GM19455 (cell line): ENCODE measurements around the gene CNP.

Experiments used
- ATAC-seq: cut with Tn5 transposase; IDR thresholded peaks from one replicate; pipeline ENCODE4 v1.9.1; 2021; ENCODE audit not compliant: unreplicated experiment

The CNP gene

GRCh38 chr17:41971721-41972523, 5.3 kb downstream of the CNP start:
- ATAC-seq, result no peak

- no peak for ATAC-seq
Observed at GRCh38 chr17:41972571-41973407, 6.2 kb downstream of the CNP start.

GRCh38 chr17:41973408-41973811, 6.8 kb downstream of the CNP start:
- no peak for ATAC-seq

- no peak for ATAC-seq
Observed at GRCh38 chr17:41974031-41974430, 7.4 kb downstream of the CNP start.

GRCh38 chr17:41974658-41975057, 8.1 kb downstream of the CNP start:
- no peak for ATAC-seq

GRCh38 chr17:41975099-41976083, 8.8 kb downstream of the CNP start:
- ATAC-seq, result no peak

GRCh38 chr17:41976142-41976768, 9.7 kb downstream of the CNP start:
- no peak for ATAC-seq

- ATAC-seq, result no peak
Observed at GRCh38 chr17:41977991-41978390, 11.4 kb downstream of the CNP start.

GRCh38 chr17:41982026-41982760, 15.6 kb downstream of the CNP start:
- ATAC-seq, result no peak

GRCh38 chr17:41984454-41984853, 17.9 kb downstream of the CNP start:
- ATAC-seq, result no peak

- no peak for ATAC-seq
Observed at GRCh38 chr17:41985919-41986318, 19.3 kb downstream of the CNP start.

GRCh38 chr17:41986634-41987033, 20.0 kb downstream of the CNP start:
- ATAC-seq, result no peak

GRCh38 chr17:41987642-41988041, 21.0 kb downstream of the CNP start:
- no peak for ATAC-seq

GRCh38 chr17:41988418-41988817, 21.8 kb downstream of the CNP start:
- no peak for ATAC-seq

GRCh38 chr17:41989702-41990419, 23.3 kb downstream of the CNP start:
- no peak for ATAC-seq

GRCh38 chr17:41992576-41992975, 26.0 kb downstream of the CNP start:
- no peak for ATAC-seq

- no peak for ATAC-seq
Observed at GRCh38 chr17:41996855-41997164, 30.2 kb downstream of the CNP start.

GRCh38 chr17:41998497-41998896, 31.9 kb downstream of the CNP start:
- no peak for ATAC-seq

- no peak for ATAC-seq
Observed at GRCh38 chr17:42000413-42001133, 34.0 kb downstream of the CNP start.
